K562 (cell line): ENCODE results near the gene CLCNKA. TPM values are rescaled to one million over a fixed set of nuclear protein-coding genes. Genes with fewer than 3 reads are reported as not detected.

ENCODE experiments used
- ATAC-seq: fragments of 200-7000 bp; cut with Tn5 transposase; 3 replicates; pipeline ENCODE4 v1.9.1; 2020; ENCODE audit warnings: moderate library complexity
- BruUV-seq: library from RNA; stranded (reverse); fragments of 400-500 nt; replicated peaks from 2 replicates; lab custom pipeline; 2021; lab: Mats Ljungman, UMichigan
- CTCF ChIA-PET: fragments of 300-600 bp; formaldehyde crosslinking; extraction: SDS; loops from one replicate; lab custom pipeline; 2021; ENCODE audit warnings: low intra/inter-chr PET ratio; lab: Yijun Ruan, JAX
- POLR2A ChIA-PET: fragments of 300-600, 350-650 bp; sonication (Branson Sonifier 250); formaldehyde crosslinking; extraction: SDS; loops from one replicate; lab custom pipeline; 2021; ENCODE audit warnings: antibody characterized with exemption, inconsistent platforms; lab: Yijun Ruan, JAX
- DNase-seq, 4 experiments: peaks; one replicate each; pipeline versions ENCODE4 v3.0.0 to v3.0.0-alpha.2; 2011 to 2018; ENCODE audit warnings: low spot score in 3 of 4, mixed read lengths in 3 of 4; ENCODE audit errors: extremely low read depth in 1 of 4
- FAIRE-seq: peaks from 2 replicates; lab custom pipeline; 2011; peaks lifted over from hg19 to GRCh38; lab: Jason Lieb, UNC
- H2AFZ ChIP-seq: 2 replicates; pipeline ENCODE4 v1.6.0; 2011; ENCODE audit warnings: low read depth, low read length, control low read depth, inconsistent platforms
- H3K27ac ChIP-seq: fragments of 200-600 bp; 3 replicates; pipeline ENCODE4 v1.8.0; 2011; ENCODE audit warnings: low read depth, mild to moderate bottlenecking, control low read depth, inconsistent platforms, low read length, moderate library complexity, mixed read lengths; ENCODE audit errors: extremely low read depth
- H3K27me3 ChIP-seq, 2 experiments: fragments of 300-600 bp in 1 of 2; 2 replicates in 1 of 2; 3 replicates in 1 of 2; pipeline versions ENCODE4 v1.6.0 to v1.8.0; 2011; ENCODE audit warnings: inconsistent platforms in 2 of 2, low read length in 2 of 2, mild to moderate bottlenecking in 1 of 2, mixed read lengths in 1 of 2, moderate library complexity in 1 of 2; ENCODE audit not compliant: control insufficient read depth in 2 of 2, insufficient read depth in 2 of 2
- H3K36me3 ChIP-seq: fragments of 300-600 bp; 3 replicates; pipeline ENCODE4 v1.8.0; 2011; ENCODE audit warnings: mild to moderate bottlenecking, low read length, inconsistent platforms; ENCODE audit not compliant: control insufficient read depth, insufficient read depth
- H3K4me1 ChIP-seq, 2 experiments: fragments of 200-600 bp in 1 of 2; replicated peaks in 1 of 2; 2 replicates in 1 of 2; 3 replicates in 1 of 2; pipeline versions ENCODE4 v1.5.1 to v1.8.0; 2011; ENCODE audit warnings: inconsistent platforms in 2 of 2, low read length in 2 of 2, mild to moderate bottlenecking in 1 of 2, mixed read lengths in 1 of 2, moderate library complexity in 1 of 2; ENCODE audit not compliant: control insufficient read depth in 2 of 2, insufficient read depth in 2 of 2
- H3K4me2 ChIP-seq: 2 replicates; pipeline ENCODE4 v1.6.1; 2011; ENCODE audit warnings: low read length, control low read depth, inconsistent platforms, mixed read lengths; ENCODE audit not compliant: insufficient read depth
- H3K4me3 ChIP-seq: fragments of 200-600 bp; sonication (generic), shearing (Covaris generic); 2 replicates; pipeline ENCODE4 v1.5.1; 2016; ENCODE audit warnings: control low read depth, inconsistent platforms
- H3K79me2 ChIP-seq: fragments of 200-600 bp; 3 replicates; pipeline ENCODE4 v1.8.0; 2011; ENCODE audit warnings: low read length, inconsistent platforms; ENCODE audit not compliant: control insufficient read depth, insufficient read depth
- H3K9ac ChIP-seq, 2 experiments: 2 replicates each; pipeline versions ENCODE4 v1.6.0 to v1.6.1; 2011; ENCODE audit warnings: low read depth in 2 of 2, low read length in 2 of 2, control low read depth in 1 of 2, inconsistent platforms in 1 of 2, mild to moderate bottlenecking in 1 of 2, mixed read lengths in 1 of 2; ENCODE audit not compliant: insufficient read depth in 1 of 2
- H3K9me1 ChIP-seq: one replicate; pipeline ENCODE4 v1.6.0; 2011; ENCODE audit warnings: inconsistent platforms, mild to moderate bottlenecking, low read length, moderate library complexity; ENCODE audit not compliant: control insufficient read depth, insufficient read depth
- H3K9me3 ChIP-seq: replicated peaks from 2 replicates; pipeline ENCODE4 v1.5.1; 2011; ENCODE audit warnings: low read depth, low read length, inconsistent platforms; ENCODE audit not compliant: control insufficient read depth, insufficient read depth
- H4K20me1 ChIP-seq: replicated peaks from 2 replicates; pipeline ENCODE4 v1.6.1; 2011; ENCODE audit warnings: low read length, inconsistent platforms, mixed read lengths; ENCODE audit not compliant: control insufficient read depth, insufficient read depth
- ESRRB ChIP-seq: fragments of 250-450 bp; sonication (Bioruptor Pico); IDR thresholded peaks from 2 replicates; pipeline ENCODE4 v1.5.0; 2020; ENCODE audit warnings: mild to moderate bottlenecking, moderate library complexity, borderline replicate concordance
- POLR2B ChIP-seq: fragments of 450-650 bp; IDR thresholded peaks from 2 replicates; pipeline ENCODE4 v1.6.1; 2018; ENCODE audit warnings: low read depth; ENCODE audit not compliant: partially characterized antibody
- TFAM ChIP-seq: fragments of 250-450 bp; sonication (Bioruptor Pico); conservative IDR thresholded peaks from 2 replicates; pipeline ENCODE4 v1.5.0; 2021; ENCODE audit warnings: mild to moderate bottlenecking, moderate library complexity
- WHSC1 ChIP-seq: IDR thresholded peaks from one replicate; pipeline ENCODE4 v1.6.1; 2012; ENCODE audit warnings: low read length, control low read depth, inconsistent platforms
- WGBS: fragments of 100-300 bp; shearing (Covaris generic); methylation state at CpG from one replicate; pipeline ENCODE4 v1.1.6; 2016; ENCODE audit warnings: low coverage, mixed read lengths; ENCODE audit not compliant: insufficient coverage; ENCODE audit errors: missing lambda C conversion rate; 5-methylcytosine and 5-hydroxymethylcytosine counted together
- in situ Hi-C: fragments of 300-500 bp; cut with MboI; formaldehyde crosslinking; loops from 4 replicates; pipeline ENCODE4 v1.15.0; 2018; ENCODE audit warnings: inconsistent platforms, mixed read lengths
- intact Hi-C: fragments of 100-400 bp; cut with micrococcal nuclease; formaldehyde crosslinking; loops from 2 replicates; pipeline ENCODE4 v1.14.2; 2022
- polyA plus RNA-seq, 8 experiments: library from polyadenylated mRNA; depleted of rRNA in 4 of 8; stranded (reverse) in 5 of 8; unstranded in 3 of 8; fragments of >200 nt; fragmentation: Nextera tagmentation in 2 of 8; fragmentation: Illumina TruSeq in 1 of 8; extraction: Ambion mirVana in 2 of 8; extraction: Trizol in 1 of 8; gene quantifications; 2 replicates each; pipeline versions ENCODE4 v1.2.1 to v1.2.3, GENCODE V29; 2011 to 2014; ENCODE audit warnings: inconsistent platforms in 1 of 8, missing spikeins in 1 of 8
- total RNA-seq, 7 experiments: library from RNA; depleted of rRNA in 6 of 7; stranded (reverse); fragments of >200 nt in 6 of 7; fragmentation: Illumina TruSeq in 2 of 7; extraction: Trizol in 2 of 7; gene quantifications; 2 replicates each; pipeline versions ENCODE4 v1.2.1 to v1.2.3, GENCODE V29; 2011 to 2021; ENCODE audit warnings: low replicate concordance in 1 of 7
- TF ChIP-seq, protein P1 (sequence below): fragments of 450-650 bp; IDR thresholded peaks from 2 replicates; pipeline ENCODE4 v1.6.1; 2018; ENCODE audit not compliant: partially characterized antibody
- TF ChIP-seq, protein P2 (sequence below): fragments of 250-450 bp; sonication (Bioruptor Pico); IDR thresholded peaks from 2 replicates; pipeline ENCODE4 v1.6.1; 2021; ENCODE audit warnings: mild to moderate bottlenecking

CLCNKA gene
- total and polyA plus RNA-seq, 9 of the 15 experiments (the other 6 are each of a cell fraction or from before 2014, with no cell fraction given), result 0.03 to 0.37 (median 0.10) TPM; not detected in 3

DNA sequence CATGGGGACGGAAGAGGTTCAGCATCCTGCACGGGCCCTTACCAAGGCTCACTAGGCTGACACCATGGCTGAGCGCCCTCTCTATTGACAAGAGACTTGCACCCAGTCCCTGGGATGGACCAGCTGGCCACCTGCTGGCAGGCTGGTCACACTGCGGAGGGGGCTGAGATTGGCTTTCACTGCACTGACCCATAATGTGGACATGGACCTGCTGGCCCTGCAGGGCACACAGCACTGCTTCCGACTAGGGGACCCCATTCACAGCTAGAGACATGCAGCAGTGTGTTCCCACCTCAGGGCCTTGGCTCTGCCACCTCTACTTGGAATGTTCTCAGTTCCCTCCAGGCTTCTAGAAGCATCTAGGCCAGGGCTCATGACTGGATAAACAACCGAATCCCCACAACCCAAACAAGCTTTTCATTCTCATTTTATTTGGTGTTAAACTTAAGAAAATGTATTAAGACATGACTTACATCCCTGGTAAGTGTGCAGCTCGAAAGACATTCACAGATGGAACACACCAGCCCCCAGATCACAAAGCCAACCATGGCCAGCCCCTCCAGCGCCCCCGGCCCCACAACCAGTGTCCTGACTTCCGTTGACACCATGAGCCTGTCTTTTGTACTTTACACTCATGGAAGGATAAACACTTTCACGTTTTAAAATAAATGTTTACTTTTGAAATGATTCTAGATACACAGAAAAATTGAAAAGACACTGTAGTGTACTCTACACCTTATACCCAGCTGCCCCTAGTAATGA, 27.1 kb upstream of the CLCNKA start (continued):
- no peak for TF ChIP-seq POLR2B

DNA sequence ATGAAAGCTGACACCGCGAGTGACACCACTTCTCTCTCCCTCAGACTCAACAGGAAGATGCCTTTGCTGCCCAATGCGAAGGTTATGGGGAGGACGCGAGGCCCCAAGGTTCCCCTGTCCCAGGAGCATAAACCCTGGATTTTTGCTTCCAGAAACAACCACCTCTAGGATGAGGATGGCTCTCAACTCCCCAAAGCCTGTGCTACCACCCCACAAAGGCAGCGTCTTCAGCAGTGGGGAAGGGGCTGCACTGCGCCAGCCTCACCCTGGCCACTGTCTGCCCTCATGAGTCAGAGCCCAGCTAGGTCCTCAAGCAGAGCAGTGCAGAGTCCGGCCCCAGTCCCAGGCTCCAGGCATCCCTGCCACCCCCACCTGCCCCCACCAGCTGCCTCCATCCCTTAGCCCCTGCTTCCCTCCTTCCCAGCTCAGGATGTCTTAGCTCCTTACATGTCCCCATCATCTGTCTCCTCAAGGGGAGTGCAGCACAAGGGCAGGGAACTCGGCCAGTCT, 24.7 kb upstream of the CLCNKA start:
- POLR2A ChIA-PET, result interaction anchor here (0.6 to 1.3 kb wide), 2 partner anchors 11 to 13 kb away, joined by 3 to 7 read pairs; no protein-coding TSS in a partner anchor
- Histone ChIP-seq H3K9me1 (no peaks in the 10 kb centered on the region), H3K4me2 (no peak overlapping the region), H3K9ac (no peak overlapping the region), H3K36me3 (no peaks in the 10 kb centered on the region), H3K4me1 (peaks cover 0 to 22% of the 10 kb centered on the region in 2 experiments; a peak in 2 of 5 replicates), H3K27ac (no peak overlapping the region), H3K27me3 (peaks cover 15 to 34% of the 10 kb centered on the region in 2 experiments; a peak in 3 of 5 replicates), H2AFZ (no peak overlapping the region), H3K4me3 (no peak overlapping the region), H3K9me3 (no peaks in the 10 kb centered on the region), H4K20me1 (no peaks in the 10 kb centered on the region), H3K79me2 (no peaks in the 10 kb centered on the region)
- CTCF ChIA-PET, result no interaction called here
- no TSS peak for BruUV-seq
- in situ Hi-C loops, result no loop called here
- DNase-seq (no peak), ATAC-seq (no peak), FAIRE-seq (no peak)
- intact Hi-C loops, result no loop called here
- WGBS, result 41% methylated on average over 8 of the region's 9 CpGs
- no peak for TF ChIP-seq TFAM (CRISPR knock-in tag)
- TF ChIP-seq WHSC1, result no peak
- TF ChIP-seq, protein P1, sequence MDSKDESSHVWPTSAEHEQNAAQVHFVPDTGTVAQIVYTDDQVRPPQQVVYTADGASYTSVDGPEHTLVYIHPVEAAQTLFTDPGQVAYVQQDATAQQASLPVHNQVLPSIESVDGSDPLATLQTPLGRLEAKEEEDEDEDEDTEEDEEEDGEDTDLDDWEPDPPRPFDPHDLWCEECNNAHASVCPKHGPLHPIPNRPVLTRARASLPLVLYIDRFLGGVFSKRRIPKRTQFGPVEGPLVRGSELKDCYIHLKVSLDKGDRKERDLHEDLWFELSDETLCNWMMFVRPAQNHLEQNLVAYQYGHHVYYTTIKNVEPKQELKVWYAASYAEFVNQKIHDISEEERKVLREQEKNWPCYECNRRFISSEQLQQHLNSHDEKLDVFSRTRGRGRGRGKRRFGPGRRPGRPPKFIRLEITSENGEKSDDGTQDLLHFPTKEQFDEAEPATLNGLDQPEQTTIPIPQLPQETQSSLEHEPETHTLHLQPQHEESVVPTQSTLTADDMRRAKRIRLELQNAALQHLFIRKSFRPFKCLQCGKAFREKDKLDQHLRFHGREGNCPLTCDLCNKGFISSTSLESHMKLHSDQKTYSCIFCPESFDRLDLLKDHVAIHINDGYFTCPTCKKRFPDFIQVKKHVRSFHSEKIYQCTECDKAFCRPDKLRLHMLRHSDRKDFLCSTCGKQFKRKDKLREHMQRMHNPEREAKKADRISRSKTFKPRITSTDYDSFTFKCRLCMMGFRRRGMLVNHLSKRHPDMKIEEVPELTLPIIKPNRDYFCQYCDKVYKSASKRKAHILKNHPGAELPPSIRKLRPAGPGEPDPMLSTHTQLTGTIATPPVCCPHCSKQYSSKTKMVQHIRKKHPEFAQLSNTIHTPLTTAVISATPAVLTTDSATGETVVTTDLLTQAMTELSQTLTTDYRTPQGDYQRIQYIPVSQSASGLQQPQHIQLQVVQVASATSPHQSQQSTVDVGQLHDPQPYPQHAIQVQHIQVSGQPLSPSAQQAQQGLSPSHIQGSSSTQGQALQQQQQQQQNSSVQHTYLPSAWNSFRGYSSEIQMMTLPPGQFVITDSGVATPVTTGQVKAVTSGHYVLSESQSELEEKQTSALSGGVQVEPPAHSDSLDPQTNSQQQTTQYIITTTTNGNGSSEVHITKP, result no peak
- TF ChIP-seq, protein P2, sequence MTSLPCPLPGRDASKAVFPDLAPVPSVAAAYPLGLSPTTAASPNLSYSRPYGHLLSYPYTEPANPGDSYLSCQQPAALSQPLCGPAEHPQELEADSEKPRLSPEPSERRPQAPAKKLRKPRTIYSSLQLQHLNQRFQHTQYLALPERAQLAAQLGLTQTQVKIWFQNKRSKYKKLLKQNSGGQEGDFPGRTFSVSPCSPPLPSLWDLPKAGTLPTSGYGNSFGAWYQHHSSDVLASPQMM (CRISPR knock-in tag), result no peak
- TF ChIP-seq ESRRB (CRISPR knock-in tag), result no peak
